Activated CD8-positive, alpha-beta memory T cell treated with anti-CD3 and anti-CD28 coated beads for 36 hours (primary cell): ENCODE measurements around the gene TRPV6. TPM values are rescaled to one million over a fixed set of nuclear protein-coding genes. Genes with fewer than 3 reads are reported as not detected.

Experiments
- CTCF ChIA-PET: fragments of 350-600 bp; sonication (Branson Sonifier 250); formaldehyde crosslinking; loops from one replicate; lab custom pipeline; 2021; ENCODE audit warnings: antibody characterized with exemption; lab: Charles Lee
- POLR2A ChIA-PET: fragments of 350-600 bp; sonication (Branson Sonifier 250); formaldehyde crosslinking; loops from one replicate; lab custom pipeline; 2021; ENCODE audit warnings: antibody characterized with exemption; lab: Charles Lee
- total RNA-seq, 2 experiments: library from RNA; stranded (reverse); gene quantifications; one replicate each; pipeline ENCODE4 v1.2.3, GENCODE V29; 2021

Gene TRPV6
- total RNA-seq, 2 experiments from 2014 or later: not detected

- CTCF ChIA-PET: interaction anchor here (1.1 kb wide), 1 partner anchor 93 kb away, joined by 3 read pairs; no protein-coding TSS in a partner anchor
Observed at GRCh38 chr7:142910031-142910433, 24.5 kb upstream of the TRPV6 start.

GRCh38 chr7:142908921-142909890 lies 23.7 kb upstream of the TRPV6 start:
- ChIA-PET POLR2A (no interaction called here), CTCF (interaction anchor here (1.1 kb wide), 1 partner anchor 94 kb away, joined by 3 read pairs; no protein-coding TSS in a partner anchor)

More at GRCh38 chr7:142910031-142910433, 24.5 kb upstream of the TRPV6 start:
- POLR2A ChIA-PET: no interaction called here

GRCh38 chr7:142908290-142908689 lies 22.7 kb upstream of the TRPV6 start:
- POLR2A ChIA-PET: no interaction called here

GRCh38 chr7:142906643-142907042 lies 21.1 kb upstream of the TRPV6 start:
- ChIA-PET POLR2A (no interaction called here), CTCF (no interaction called here)

More at GRCh38 chr7:142908290-142908689, 22.7 kb upstream of the TRPV6 start:
- CTCF ChIA-PET: no interaction called here

- CTCF ChIA-PET: no interaction called here
- POLR2A ChIA-PET: no interaction called here
Observed at GRCh38 chr7:142905759-142906158, 20.2 kb upstream of the TRPV6 start.

GRCh38 chr7:142904128-142904527 lies 18.6 kb upstream of the TRPV6 start:
- POLR2A ChIA-PET: no interaction called here
- CTCF ChIA-PET: no interaction called here

- CTCF ChIA-PET: interaction anchor here (0.7 to 1.6 kb wide), 2 partner anchors 9 to 412 kb away, joined by 3 read pairs; no protein-coding TSS in a partner anchor
- POLR2A ChIA-PET: no interaction called here
Observed at GRCh38 chr7:142901426-142902259, 16.1 kb upstream of the TRPV6 start.

GRCh38 chr7:142899661-142900060 lies 14.1 kb upstream of the TRPV6 start:
- ChIA-PET CTCF (no interaction called here), POLR2A (no interaction called here)

- ChIA-PET POLR2A (no interaction called here), CTCF (no interaction called here)
Observed at GRCh38 chr7:142898377-142899170, 13.0 kb upstream of the TRPV6 start.

- ChIA-PET CTCF (interaction anchor here (0.7 kb wide), 1 partner anchor 842 kb away, joined by 3 read pairs; no protein-coding TSS in a partner anchor), POLR2A (no interaction called here)
Observed at GRCh38 chr7:142897691-142898090, 12.1 kb upstream of the TRPV6 start.

GRCh38 chr7:142896741-142897379 lies 11.3 kb upstream of the TRPV6 start:
- CTCF ChIA-PET: no interaction called here
- POLR2A ChIA-PET: no interaction called here

GRCh38 chr7:142896151-142896550 lies 10.6 kb upstream of the TRPV6 start:
- ChIA-PET CTCF (interaction anchor here (0.9 kb wide), 1 partner anchor 41 kb away, joined by 3 read pairs; the partner anchor contains the start of gene EPHB6), POLR2A (no interaction called here)

- ChIA-PET POLR2A (no interaction called here), CTCF (interaction anchor here (0.9 kb wide), 1 partner anchor 40 kb away, joined by 3 read pairs; the partner anchor contains the start of gene EPHB6)
Observed at GRCh38 chr7:142894985-142895593, 9.5 kb upstream of the TRPV6 start.

- POLR2A ChIA-PET: no interaction called here
- CTCF ChIA-PET: no interaction called here
Observed at GRCh38 chr7:142894112-142894984, 8.8 kb upstream of the TRPV6 start.

- ChIA-PET POLR2A (interaction anchor here (0.5 kb wide), 1 partner anchor 397 kb away, joined by 11 read pairs; no protein-coding TSS in a partner anchor), CTCF (interaction anchor here (1.1 kb wide), 1 partner anchor 8 kb away, joined by 3 read pairs; no protein-coding TSS in a partner anchor)
Observed at GRCh38 chr7:142892951-142893350, 7.4 kb upstream of the TRPV6 start.

- POLR2A ChIA-PET: no interaction called here
- CTCF ChIA-PET: no interaction called here
Observed at GRCh38 chr7:142891490-142892082, 6.0 kb upstream of the TRPV6 start.
